Measurements from ENCODE around the gene TKTL1. TPM values are rescaled to one million over a fixed set of nuclear protein-coding genes. Genes with fewer than 3 reads are reported as not detected.

The TKTL1 gene
- total and polyA plus RNA-seq, 11 donors: 2.0 to 13.4 (median 7.7) TPM

GRCh38 chrX:154307202-154307601 lies 11.6 kb downstream of the TKTL1 start:
- Histone ChIP-seq H3K27me3 (peaks cover 0 to 10% (median 0%) of the 10 kb centered on the region in 9 donors), H3K4me1 (peaks cover 0 to 5% (median 0%) of the 10 kb centered on the region in 12 donors), H3K27ac (no peak overlapping the region), H3K36me3 (no peaks in the 10 kb centered on the region), H3K4me3 (no peak overlapping the region), H3K9me3 (no peaks in the 10 kb centered on the region)
- ATAC-seq (no peak), DNase-seq (no peak)
- intact Hi-C loops (cut with DNase I): no loop called here
- 86 to 93% (median 87%) methylated on average over 6 of the region's 6 CpGs for WGBS, 4 donors
- TF ChIP-seq POLR2A (IDR thresholded peaks at IDR 0.05) (no peak), CTCF (IDR thresholded peaks at IDR 0.05) (no peak)

- Histone ChIP-seq H3K9me3 (no peaks in the 10 kb centered on the region), H3K36me3 (no peaks in the 10 kb centered on the region), H3K4me3 (no peak overlapping the region), H3K4me1 (peaks cover 0 to 5% (median 0%) of the 10 kb centered on the region in 12 donors), H3K27me3 (peaks cover 0 to 10% (median 0%) of the 10 kb centered on the region in 9 donors), H3K27ac (no peak overlapping the region)
- 51 to 63% (median 56%) methylated on average over 9 of the region's 9 CpGs for WGBS, 4 donors
- intact Hi-C loops (cut with DNase I): no loop called here
- TF ChIP-seq POLR2A (IDR thresholded peaks at IDR 0.05): no peak
- TF ChIP-seq CTCF (IDR thresholded peaks at IDR 0.05): peak; percentile 61 to 75 (median 70)
- ATAC-seq (peak in 3 of 4 donors; percentile 43 to 76 (median 50)), DNase-seq (peak; percentile 54 to 66 (median 59))
Measured at GRCh38 chrX:154308108-154308946, 12.7 kb downstream of the TKTL1 start.

- Histone ChIP-seq H3K27ac (no peak overlapping the region), H3K4me3 (no peak overlapping the region), H3K27me3 (peaks cover 0 to 10% (median 0%) of the 10 kb centered on the region in 9 donors), H3K4me1 (peaks cover 0 to 9% (median 0%) of the 10 kb centered on the region in 12 donors), H3K36me3 (no peaks in the 10 kb centered on the region), H3K9me3 (no peaks in the 10 kb centered on the region)
- ATAC-seq: no peak
- peak in 1 of 5 donors; percentile 10 for DNase-seq
- intact Hi-C loops (cut with DNase I): no loop called here
- no peak for TF ChIP-seq CTCF (IDR thresholded peaks at IDR 0.05)
- TF ChIP-seq POLR2A (IDR thresholded peaks at IDR 0.05): no peak
- 77 to 92% (median 87%) methylated on average over 16 of the region's 16 CpGs for WGBS, 4 donors
Measured at GRCh38 chrX:154309041-154309775, 13.6 kb downstream of the TKTL1 start.

All from heart left ventricle (tissue), 16 donors.